Smooth muscle cell (in vitro differentiated cells): ENCODE data around the gene RASSF4. TPM values are rescaled to one million over a fixed set of nuclear protein-coding genes. Genes with fewer than 3 reads are reported as not detected.

Source experiments
- DNase-seq: peaks from one replicate; lab custom pipeline; 2025; ENCODE audit not compliant: unreplicated experiment; lab: John Stamatoyannopoulos, UW
- H2AFZ ChIP-seq: fragments of 200-600 bp; sonication (generic); 2 replicates; pipeline ENCODE4 v1.6.0; 2016; ENCODE audit warnings: antibody characterized with exemption, low read depth, mild to moderate bottlenecking
- H3F3A ChIP-seq: fragments of 200-600 bp; sonication (generic); 2 replicates; pipeline ENCODE4 v1.6.0; 2017; ENCODE audit warnings: antibody characterized with exemption, low read depth
- H3K27ac ChIP-seq: fragments of 200-600 bp; sonication (generic); 2 replicates; pipeline ENCODE4 v1.5.1; 2016; ENCODE audit warnings: low read depth, mild to moderate bottlenecking
- H3K27me3 ChIP-seq: fragments of 200-600 bp; sonication (generic); 2 replicates; pipeline ENCODE4 v1.6.1; 2016; ENCODE audit warnings: low read depth, mild to moderate bottlenecking
- H3K36me3 ChIP-seq: fragments of 200-600 bp; sonication (generic); 2 replicates; pipeline ENCODE4 v1.5.1; 2016; ENCODE audit warnings: low read depth
- H3K4me1 ChIP-seq: fragments of 200-600 bp; sonication (generic); 2 replicates; pipeline ENCODE4 v1.5.1; 2016; ENCODE audit warnings: low read depth
- H3K4me2 ChIP-seq: fragments of 200-600 bp; sonication (generic); 2 replicates; pipeline ENCODE4 v1.6.0; 2016; ENCODE audit warnings: mild to moderate bottlenecking
- H3K4me3 ChIP-seq: fragments of 200-600 bp; sonication (generic); 2 replicates; pipeline ENCODE4 v1.5.1; 2016; ENCODE audit warnings: mild to moderate bottlenecking
- H3K79me2 ChIP-seq: fragments of 200-600 bp; sonication (generic); 2 replicates; pipeline ENCODE4 v1.6.0; 2016; ENCODE audit warnings: low read depth, mild to moderate bottlenecking
- H3K9ac ChIP-seq: fragments of 200-600 bp; sonication (generic); 2 replicates; pipeline ENCODE4 v1.6.0; 2016; ENCODE audit warnings: low read depth
- H3K9me3 ChIP-seq: fragments of 200-600 bp; sonication (generic); replicated peaks from 2 replicates; pipeline ENCODE4 v1.5.1; 2016; ENCODE audit warnings: low read depth
- H4K20me1 ChIP-seq: fragments of 200-600 bp; sonication (generic); 2 replicates; pipeline ENCODE4 v1.6.0; 2016; ENCODE audit warnings: low read depth
- CTCF ChIP-seq: fragments of 200-600 bp; sonication (generic); IDR thresholded peaks from 2 replicates; pipeline ENCODE4 v1.5.1; 2017; ENCODE audit warnings: borderline replicate concordance, mild to moderate bottlenecking, antibody characterized with exemption; ENCODE audit not compliant: insufficient read depth, poor library complexity, severe bottlenecking
- WGBS: methylation state at CpG from one replicate; pipeline ENCODE4 v1.1.7; 2016; ENCODE audit warnings: low lambda C conversion rate; 5-methylcytosine and 5-hydroxymethylcytosine counted together
- polyA plus RNA-seq: library from polyadenylated mRNA; unstranded; fragments of >200 nt; fragmentation: Nextera tagmentation; extraction: Ambion mirVana; gene quantifications from 2 replicates; pipeline ENCODE4 v1.2.1, GENCODE V29; 2016
- total RNA-seq: library from RNA; depleted of rRNA; stranded (reverse); fragments of >200 nt; gene quantifications from 2 replicates; pipeline ENCODE4 v1.2.3, GENCODE V29; 2014

RASSF4 gene
- total and polyA plus RNA-seq, 2 experiments from 2014 or later = 8.3 to 14.8 TPM

DNA sequence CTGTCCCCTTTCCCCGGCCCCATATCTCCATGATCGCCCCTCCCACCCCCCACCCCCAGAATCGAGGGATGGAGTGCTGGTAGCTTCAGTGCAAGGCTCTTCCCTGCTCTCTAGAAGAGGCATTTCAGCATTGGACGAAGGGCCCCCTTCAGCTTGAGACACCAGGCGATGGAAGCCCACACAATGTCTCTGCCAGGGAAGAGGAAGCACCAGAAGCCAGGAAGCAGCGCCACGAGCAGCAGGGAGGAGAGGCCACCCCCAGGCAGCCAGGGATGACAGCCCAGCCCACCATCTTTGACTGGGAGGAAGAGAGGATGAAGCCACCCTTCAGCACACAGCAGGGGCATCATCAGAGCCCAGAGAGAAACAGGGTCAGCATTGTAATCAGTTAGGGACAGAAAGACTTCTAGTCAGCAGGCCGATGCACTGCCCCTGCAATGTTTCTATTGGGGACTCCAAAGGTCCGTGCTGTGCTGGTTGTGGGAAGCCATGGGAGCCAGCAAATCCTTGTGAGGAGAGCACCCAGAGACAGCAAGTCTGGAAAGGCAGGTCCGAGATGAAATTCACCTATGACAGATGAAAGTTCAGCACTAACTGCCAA, 32.8 kb upstream of the RASSF4 start:
- no peak overlapping the region for H3K4me2 ChIP-seq
- no peaks in the 10 kb centered on the region for H3K9me3 ChIP-seq
- no peaks in the 10 kb centered on the region for H4K20me1 ChIP-seq
- no peak overlapping the region for H3K9ac ChIP-seq
- H3K79me2 ChIP-seq = no peaks in the 10 kb centered on the region
- no peaks in the 10 kb centered on the region for H3K27me3 ChIP-seq
- H3K4me1 ChIP-seq = no peaks in the 10 kb centered on the region
- no peak overlapping the region for H3K4me3 ChIP-seq
- no peak for DNase-seq
- no peaks in the 10 kb centered on the region for H3K36me3 ChIP-seq
- WGBS = 81% methylated on average over 10 of the region's 10 CpGs
- H3F3A ChIP-seq = no peaks in the 10 kb centered on the region
- H2AFZ ChIP-seq = no peak overlapping the region
- H3K27ac ChIP-seq = no peak overlapping the region
- TF ChIP-seq CTCF = no peak

DNA sequence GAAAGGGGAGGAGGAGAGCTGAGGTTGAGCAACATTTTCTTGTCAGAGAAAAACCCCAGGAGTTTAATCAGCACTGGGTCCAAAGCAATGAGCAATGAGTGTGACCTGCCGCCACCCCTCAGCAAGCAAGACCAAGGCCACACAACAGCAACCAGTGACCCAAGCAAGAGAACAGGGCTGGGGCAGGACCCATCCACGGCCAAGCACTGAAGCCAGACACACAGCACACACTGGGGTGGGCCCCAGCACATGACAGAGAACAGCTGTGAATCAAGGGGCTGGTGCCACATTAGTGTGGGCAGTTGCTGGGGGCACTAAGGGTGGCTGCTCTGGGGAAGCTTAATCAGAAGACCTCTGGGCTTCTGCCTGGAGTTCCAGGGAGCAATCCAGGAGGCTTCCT, 32.2 kb upstream of the RASSF4 start:
- no peak overlapping the region for H2AFZ ChIP-seq

DNA sequence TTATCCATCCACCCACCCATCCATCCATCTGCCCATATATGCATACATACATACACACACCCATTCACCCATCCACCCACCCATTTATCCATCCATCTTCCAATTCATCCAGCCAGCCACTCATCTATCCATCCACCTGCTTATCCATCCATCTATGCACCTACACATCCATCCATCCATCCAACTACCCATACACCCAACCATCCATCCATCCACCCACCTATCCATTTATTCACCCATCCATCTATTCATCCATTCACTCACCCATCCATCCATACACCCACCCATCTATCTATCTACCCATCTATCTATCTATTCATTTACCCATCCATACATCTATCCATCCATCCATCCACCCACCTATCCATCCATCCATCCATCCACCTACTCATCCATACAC, 31.1 kb upstream of the RASSF4 start:
- Histone ChIP-seq H3K9me3 (no peaks in the 10 kb centered on the region), H3K4me2 (no peak overlapping the region), H3F3A (no peaks in the 10 kb centered on the region), H3K27me3 (no peaks in the 10 kb centered on the region), H2AFZ (no peak overlapping the region), H3K27ac (no peak overlapping the region), H3K36me3 (no peaks in the 10 kb centered on the region), H3K4me3 (no peak overlapping the region), H3K4me1 (no peaks in the 10 kb centered on the region), H3K9ac (no peak overlapping the region), H3K79me2 (no peaks in the 10 kb centered on the region), H4K20me1 (no peaks in the 10 kb centered on the region)
- no peak for DNase-seq
- TF ChIP-seq CTCF = no peak

More for the DNA sequence above, 32.2 kb upstream of the RASSF4 start:
- no peak for TF ChIP-seq CTCF
- H3K4me3 ChIP-seq = no peak overlapping the region
- H3F3A ChIP-seq = no peaks in the 10 kb centered on the region
- no peak overlapping the region for H3K9ac ChIP-seq
- H3K9me3 ChIP-seq = no peaks in the 10 kb centered on the region
- H3K4me1 ChIP-seq = no peaks in the 10 kb centered on the region
- no peak overlapping the region for H3K4me2 ChIP-seq
- H3K79me2 ChIP-seq = no peaks in the 10 kb centered on the region
- 74% methylated on average over 2 of the region's 2 CpGs for WGBS
- no peak overlapping the region for H3K27ac ChIP-seq
- H3K27me3 ChIP-seq = no peaks in the 10 kb centered on the region
- H3K36me3 ChIP-seq = no peaks in the 10 kb centered on the region
- no peaks in the 10 kb centered on the region for H4K20me1 ChIP-seq
- DNase-seq = no peak
